GM18907 (cell line): ENCODE data around the gene ESPN.

Experiments used
- ATAC-seq: cut with Tn5 transposase; IDR thresholded peaks from one replicate; pipeline ENCODE4 v1.9.1; 2021; ENCODE audit warnings: mild to moderate bottlenecking, moderate library complexity; ENCODE audit not compliant: unreplicated experiment

Gene ESPN

GRCh38 chr1:6463120-6463412, 38.5 kb downstream of the ESPN start:
- ATAC-seq = no peak

- ATAC-seq = no peak
Observed at GRCh38 chr1:6464514-6464836, 39.9 kb downstream of the ESPN start.

- ATAC-seq = no peak
Observed at GRCh38 chr1:6464915-6465314, 40.3 kb downstream of the ESPN start.

- no peak for ATAC-seq
Observed at GRCh38 chr1:6465461-6466005, 41.0 kb downstream of the ESPN start.

- no peak for ATAC-seq
Observed at GRCh38 chr1:6466023-6466422, 41.4 kb downstream of the ESPN start, which contains the start of gene TNFRSF25. TNFRSF25 (minus strand) TSS chr1:6466173; CDS start chr1:6466107, 66 bp downstream.

- ATAC-seq = no peak
Observed at GRCh38 chr1:6466751-6467150, 42.2 kb downstream of the ESPN start.

GRCh38 chr1:6467224-6467623, 42.6 kb downstream of the ESPN start:
- no peak for ATAC-seq

GRCh38 chr1:6467744-6468688, 43.4 kb downstream of the ESPN start:
- ATAC-seq = no peak

GRCh38 chr1:6468729-6469461, 44.3 kb downstream of the ESPN start:
- ATAC-seq = no peak

- no peak for ATAC-seq
Observed at GRCh38 chr1:6470132-6471085, 45.8 kb downstream of the ESPN start.

- no peak for ATAC-seq
Observed at GRCh38 chr1:6471086-6471969, 46.8 kb downstream of the ESPN start.

- ATAC-seq = no peak
Observed at GRCh38 chr1:6471970-6472368, 47.4 kb downstream of the ESPN start.

- no peak for ATAC-seq
Observed at GRCh38 chr1:6472391-6472790, 47.8 kb downstream of the ESPN start.

- ATAC-seq = no peak
Observed at GRCh38 chr1:6473156-6473555, 48.6 kb downstream of the ESPN start.

- ATAC-seq = no peak
Observed at GRCh38 chr1:6473974-6474814, 49.6 kb downstream of the ESPN start.

- no peak for ATAC-seq
Observed at GRCh38 chr1:6474815-6475282, 50.3 kb downstream of the ESPN start.

- ATAC-seq = no peak
Observed at GRCh38 chr1:6475381-6476133, 51.0 kb downstream of the ESPN start.

GRCh38 chr1:6476483-6476882, 51.9 kb downstream of the ESPN start:
- ATAC-seq = no peak
